Measurements from ENCODE around the gene CAMTA1. TPM values are rescaled to one million over a fixed set of nuclear protein-coding genes. Genes with fewer than 3 reads are reported as not detected.

CAMTA1 gene
- total RNA-seq, 1 experiment from 2014 or later: 69.5 TPM

GRCh38 chr1:7786795-7787194 lies 1001.5 kb downstream of the CAMTA1 start:
- CTCF ChIA-PET: no interaction called here
- Histone ChIP-seq H3K27me3 (ENCODE audit: insufficient read depth, low read length) (no peaks in the 10 kb centered on the region), H3K4me3 (replicated peaks in 1 of 2; ENCODE audit: low read depth in 1 of 2, low read length in 2 of 2) (no peak overlapping the region), H3K9ac (ENCODE audit: low read length) (no peak overlapping the region), H3K4me2 (ENCODE audit: low read length) (no peak overlapping the region), H2AFZ (ENCODE audit: low read depth, low read length, poor library complexity, severe bottlenecking) (no peak overlapping the region), H3K9me2 (ENCODE audit: insufficient read depth) (no peaks in the 10 kb centered on the region), H3K36me3 (ENCODE audit: control insufficient read depth in 1 of 2, insufficient read depth in 2 of 2, low read length in 2 of 2) (peaks cover 0 to 15% of the 10 kb centered on the region in 2 experiments; a peak in 1 of 4 replicates), H3K79me2 (ENCODE audit: insufficient read depth, low read length) (no peaks in the 10 kb centered on the region), H3K4me1 (ENCODE audit: control insufficient read depth in 1 of 2, insufficient read depth in 2 of 2, low read length in 2 of 2) (peaks cover 0 to 13% of the 10 kb centered on the region in 2 experiments; a peak in 3 of 4 replicates), H4K20me1 (ENCODE audit: insufficient read depth) (no peaks in the 10 kb centered on the region), H3K27ac (ENCODE audit: low read depth, low read length) (no peak overlapping the region), H3K9me3 (ENCODE audit: control insufficient read depth in 1 of 2, insufficient read depth in 1 of 2, low read depth in 1 of 2, low read length in 2 of 2) (peaks cover 0 to 13% of the 10 kb centered on the region in 2 experiments; a peak in 1 of 4 replicates)
- ATAC-seq: no peak
- BruUV-seq (replicated peaks): no TSS peak
- DNase-seq (ENCODE audit: low read depth, low spot score): no peak
- intact Hi-C loops (cut with micrococcal nuclease): no loop called here
- POLR2A ChIA-PET: no interaction called here
- no peak for TF ChIP-seq CBX3 (IDR thresholded peaks at IDR 0.05; ENCODE audit: low read depth)
- TF ChIP-seq EZH2 (IDR thresholded peaks at IDR 0.05): no peak
- no peak for TF ChIP-seq ELF1 (IDR thresholded peaks at IDR 0.05; ENCODE audit: borderline replicate concordance, low read depth)
- no peak for TF ChIP-seq TCF7L2 (IDR thresholded peaks at IDR 0.05; ENCODE audit: borderline replicate concordance, extremely low read depth, insufficient read depth, insufficient read length)
- TF ChIP-seq RAD21 (IDR thresholded peaks at IDR 0.05; ENCODE audit: low read depth): no peak
- TF ChIP-seq CTCF (IDR thresholded peaks at IDR 0.05 in 2 of 3, conservative IDR thresholded peaks at IDR 0.05 in 1 of 3; ENCODE audit: borderline replicate concordance in 1 of 3, insufficient read depth in 1 of 3, low read depth in 2 of 3, low read length in 2 of 3): no peak
- TF ChIP-seq POLR2AphosphoS5 (IDR thresholded peaks at IDR 0.05; ENCODE audit: low read depth, low read length): no peak
- no peak for TF ChIP-seq ATF3 (IDR thresholded peaks at IDR 0.05)
- no peak for TF ChIP-seq EZH2phosphoT487 (IDR thresholded peaks at IDR 0.05; ENCODE audit: borderline replicate concordance)
- no peak for TF ChIP-seq SP1 (IDR thresholded peaks at IDR 0.05; ENCODE audit: low read depth)
- no peak for TF ChIP-seq SIN3A (IDR thresholded peaks at IDR 0.05; ENCODE audit: low read depth)
- no peak for TF ChIP-seq YY1 (IDR thresholded peaks at IDR 0.05; ENCODE audit: extremely low read depth, insufficient replicate concordance, low read depth, low read length)
- RAD21 ChIA-PET (ENCODE audit: low non-redundant PET in 1 of 2, low total read pairs in 2 of 2, uncharacterized antibody in 2 of 2, unreplicated experiment in 2 of 2): no interaction called here

Data from HCT116 (cell line).